SK-N-SH (cell line): ENCODE measurements around the gene NECAB2.

ENCODE experiments used
- CTCF ChIP-seq: fragments of 200-600 bp; sonication (generic); IDR thresholded peaks from 2 replicates; pipeline ENCODE4 v1.6.1; 2017; ENCODE audit warnings: antibody characterized with exemption, mild to moderate bottlenecking, moderate library complexity
- EP300 ChIP-seq, 2 experiments: IDR thresholded peaks; 2 replicates each; pipeline versions ENCODE4 v1.4.0 to v1.6.1; 2012; ENCODE audit warnings: borderline replicate concordance in 1 of 2, low read depth in 1 of 2, low read length in 1 of 2
- EZH2phosphoT487 ChIP-seq: fragments of 200-600 bp; sonication (generic); IDR thresholded peaks from 2 replicates; pipeline ENCODE4 v1.6.1; 2017; ENCODE audit warnings: low read depth, mixed run types, mild to moderate bottlenecking, antibody characterized with exemption, moderate library complexity, borderline replicate concordance
- GABPA ChIP-seq: IDR thresholded peaks from 2 replicates; pipeline ENCODE4 v1.4.0; 2012; ENCODE audit warnings: low read depth, mild to moderate bottlenecking
- JUND ChIP-seq: IDR thresholded peaks from 2 replicates; pipeline ENCODE4 v1.4.0; 2012
- NFIC ChIP-seq: IDR thresholded peaks from 2 replicates; pipeline ENCODE4 v1.4.0; 2012; ENCODE audit warnings: borderline replicate concordance
- POLR2AphosphoS5 ChIP-seq: IDR thresholded peaks from 2 replicates; pipeline ENCODE4 v1.6.1; 2012; ENCODE audit warnings: low read depth, low read length
- REST ChIP-seq: IDR thresholded peaks from 2 replicates; pipeline ENCODE4 v1.6.1; 2012; ENCODE audit warnings: mild to moderate bottlenecking, low read depth, low read length, moderate library complexity
- RFX5 ChIP-seq: IDR thresholded peaks from 2 replicates; pipeline ENCODE4 v1.6.1; 2012; ENCODE audit warnings: mild to moderate bottlenecking, improper control_type of control experiment, low read length
- USF2 ChIP-seq: fragments of 150-350 bp; IDR thresholded peaks from 2 replicates; pipeline ENCODE4 v1.6.1; 2017; ENCODE audit warnings: antibody characterized with exemption, low read length, low read depth, borderline replicate concordance
- ZBTB33 ChIP-seq: IDR thresholded peaks from 2 replicates; pipeline ENCODE4 v1.4.0; 2012; ENCODE audit warnings: low read depth, borderline replicate concordance

GRCh38 chr16:83973581-83974385, 5.7 kb downstream of the NECAB2 start:
- no peak for TF ChIP-seq CTCF
- no peak for TF ChIP-seq GABPA
- no peak for TF ChIP-seq EZH2phosphoT487
- TF ChIP-seq RFX5 = no peak
- TF ChIP-seq USF2 = no peak
- TF ChIP-seq JUND = no peak
- TF ChIP-seq EP300 (IDR thresholded peaks at IDR 0.05; ENCODE audit: borderline replicate concordance in 1 of 2, low read depth in 1 of 2, low read length in 1 of 2) = no peak
- no peak for TF ChIP-seq REST
- TF ChIP-seq POLR2AphosphoS5 = no peak
- TF ChIP-seq ZBTB33 = no peak
- no peak for TF ChIP-seq NFIC
